HG03025 (cell line): ENCODE data around the gene FKBP1B.

ENCODE experiments used
- ATAC-seq: cut with Tn5 transposase; IDR thresholded peaks from one replicate; pipeline ENCODE4 v1.9.1; 2021; ENCODE audit warnings: mild to moderate bottlenecking, moderate library complexity; ENCODE audit not compliant: unreplicated experiment, low FRiP score

FKBP1B gene

DNA sequence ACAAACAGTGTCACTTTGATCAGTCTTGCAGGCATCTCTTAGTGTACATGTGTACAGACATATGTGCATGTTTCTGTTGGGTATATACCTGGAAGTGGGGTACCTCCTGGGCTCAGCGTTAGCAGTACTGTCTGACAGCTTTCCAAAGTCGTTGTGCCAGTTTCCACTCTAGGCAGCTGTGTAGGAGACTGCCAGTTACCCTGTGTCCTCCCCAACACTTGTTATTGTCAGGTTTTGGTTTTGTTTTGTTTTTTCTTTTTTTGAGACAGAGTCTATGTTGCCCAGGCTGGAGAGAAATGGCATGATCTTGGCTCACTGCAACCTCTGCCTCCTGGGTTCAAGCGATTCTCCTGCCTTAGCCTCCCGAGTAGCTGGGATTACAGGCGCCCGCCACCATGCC, 6.2 kb downstream of the FKBP1B start:
- ATAC-seq, result no peak

DNA sequence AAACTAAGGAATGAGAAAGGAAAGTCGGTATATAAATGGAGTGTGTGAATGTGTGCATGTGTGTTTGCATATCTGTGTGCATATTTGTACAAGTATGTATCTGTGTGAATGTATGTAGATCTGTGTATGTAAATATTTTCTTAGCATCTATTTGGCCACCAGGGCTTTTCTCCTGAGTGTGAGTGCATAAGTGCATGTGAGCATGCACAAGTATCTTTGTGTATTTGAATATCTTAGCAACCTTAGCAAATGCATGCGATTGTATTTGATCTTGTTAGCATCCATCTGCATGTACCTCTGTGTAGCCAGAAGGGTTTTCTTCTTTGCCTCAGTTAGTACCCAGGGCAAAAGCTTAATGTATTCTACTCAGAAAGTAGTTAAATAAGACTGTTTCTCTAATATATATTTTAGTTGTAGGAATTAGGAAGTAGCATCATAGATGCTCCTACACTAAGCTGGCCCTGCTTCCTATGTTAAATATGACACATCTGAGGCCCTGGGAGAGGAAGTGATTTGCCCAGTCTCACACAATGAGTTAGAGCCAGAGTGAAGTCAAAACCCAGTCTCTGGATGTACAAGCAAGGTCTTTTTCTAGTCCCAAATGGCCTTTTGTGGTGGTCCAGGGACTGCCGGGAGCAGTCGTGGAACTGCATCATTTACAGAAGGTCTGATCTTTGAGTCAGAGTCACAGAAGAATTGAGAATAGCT, 9.2 kb downstream of the FKBP1B start:
- ATAC-seq, result no peak

- no peak for ATAC-seq
These were observed 15.8 kb downstream of the FKBP1B start for GRCh38 chr2:24065341-24065740.

GRCh38 chr2:24072259-24072658, 22.7 kb downstream of the FKBP1B start:
- ATAC-seq, result no peak

GRCh38 chr2:24073816-24074215, 24.3 kb downstream of the FKBP1B start:
- ATAC-seq, result no peak

- ATAC-seq, result no peak
These were observed 25.7 kb downstream of the FKBP1B start for GRCh38 chr2:24075259-24075658.

DNA sequence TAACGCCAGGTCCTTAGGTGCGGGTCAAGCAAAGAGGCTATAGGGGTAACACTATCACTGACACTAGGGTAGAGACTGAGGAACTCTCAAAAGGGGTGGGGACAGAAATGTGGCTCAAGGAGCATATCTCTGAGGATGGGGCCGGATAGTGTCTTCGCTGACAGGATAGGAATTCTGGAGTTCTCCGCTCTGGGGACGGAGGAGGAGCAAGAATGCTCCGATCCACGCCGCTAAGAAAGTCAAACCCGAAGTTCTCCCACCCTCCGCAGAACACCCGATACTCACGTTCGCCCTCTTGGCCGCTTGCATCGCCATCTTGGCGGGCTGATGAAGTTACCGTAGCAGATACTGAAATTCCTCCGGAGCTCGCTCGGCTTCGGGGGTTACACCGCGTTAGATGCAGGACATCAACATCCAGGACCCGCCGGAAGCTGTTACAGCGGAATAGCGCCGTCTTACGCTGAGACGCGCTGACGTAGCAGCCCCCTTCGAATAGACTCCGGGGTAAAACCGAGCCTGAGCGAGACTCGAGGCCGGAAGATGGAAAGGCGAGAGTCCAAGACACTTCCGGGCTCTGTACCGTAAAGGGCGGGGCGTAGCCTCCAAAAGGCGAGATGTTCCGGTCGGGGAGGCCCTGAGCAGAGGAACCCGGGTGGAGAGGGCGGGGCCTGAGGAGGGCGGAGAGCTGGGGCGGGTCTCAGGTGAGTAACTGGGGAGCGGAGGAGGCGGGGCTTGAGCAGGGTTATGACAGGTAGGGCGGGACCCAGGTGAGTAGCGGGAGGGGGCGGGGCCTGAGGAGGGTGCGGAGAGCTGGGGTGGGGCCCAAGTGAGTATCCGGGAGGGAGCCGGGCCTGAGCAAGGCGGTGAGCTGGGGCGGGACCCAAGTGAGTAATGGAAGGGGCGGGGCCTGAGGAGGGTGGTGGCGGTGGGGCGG, 26.6 kb downstream of the FKBP1B start, which contains the start of gene SF3B6:
SF3B6 (minus strand) TSS at position 412 of the 934 bp plus-strand sequence; CDS start at position 315, 97 bp downstream.
- peak; percentile 89 for ATAC-seq

DNA sequence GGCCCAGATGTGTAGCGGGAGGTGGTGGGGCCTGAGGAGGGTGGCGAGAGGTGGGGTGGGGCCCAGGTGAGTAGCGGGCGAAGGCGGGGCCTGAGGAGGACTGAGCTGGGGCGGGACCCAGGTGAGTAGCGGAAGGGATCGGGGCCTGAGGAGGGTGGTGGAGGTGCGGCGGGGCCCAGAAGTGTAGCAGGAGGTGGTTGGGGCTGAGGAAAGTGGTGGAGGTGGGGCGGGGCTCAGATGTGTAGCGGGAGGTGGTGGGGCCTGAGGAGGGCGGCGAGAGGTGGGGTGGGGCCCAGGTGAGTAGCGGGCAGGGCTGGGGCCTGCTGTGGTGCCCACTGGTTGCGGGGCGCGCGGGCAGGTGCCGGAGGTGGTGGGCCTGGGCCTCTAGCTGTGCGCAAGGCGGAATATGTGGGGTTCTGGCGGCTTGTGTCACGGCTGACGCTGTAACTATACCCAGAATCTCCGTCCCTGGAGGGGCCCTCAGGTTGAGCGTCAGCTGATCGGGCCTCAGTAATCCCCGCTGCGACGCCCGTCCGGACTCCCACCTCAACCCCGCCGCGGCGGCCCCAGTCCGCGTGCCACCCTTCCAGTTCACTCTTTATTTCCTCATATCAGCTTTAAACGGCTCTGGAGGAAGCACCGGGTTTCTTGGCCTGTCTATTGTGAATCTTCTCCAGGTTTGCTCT, 27.5 kb downstream of the FKBP1B start:
- ATAC-seq, result peak; percentile 11

GRCh38 chr2:24077535-24077877, 28.0 kb downstream of the FKBP1B start:
- ATAC-seq, result no peak

DNA sequence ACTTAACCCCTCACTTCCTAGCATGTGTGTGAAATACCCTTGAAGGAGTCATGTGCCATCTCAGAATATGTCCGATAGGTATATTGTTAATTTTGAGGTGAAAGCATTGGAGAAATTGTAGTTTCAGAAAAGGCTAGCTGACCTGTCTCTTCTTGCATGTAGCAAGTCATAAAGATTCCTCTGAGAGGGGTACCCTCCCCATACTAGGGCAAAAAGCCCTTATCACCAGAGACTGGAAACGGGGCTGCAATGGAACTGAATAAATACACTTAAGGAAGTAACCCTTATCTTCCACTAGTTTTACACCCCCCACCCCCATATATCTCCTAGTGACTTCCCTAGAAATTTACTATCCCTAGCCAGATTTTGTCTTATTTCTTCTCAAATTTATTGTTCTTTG, 28.3 kb downstream of the FKBP1B start:
- ATAC-seq, result no peak

DNA sequence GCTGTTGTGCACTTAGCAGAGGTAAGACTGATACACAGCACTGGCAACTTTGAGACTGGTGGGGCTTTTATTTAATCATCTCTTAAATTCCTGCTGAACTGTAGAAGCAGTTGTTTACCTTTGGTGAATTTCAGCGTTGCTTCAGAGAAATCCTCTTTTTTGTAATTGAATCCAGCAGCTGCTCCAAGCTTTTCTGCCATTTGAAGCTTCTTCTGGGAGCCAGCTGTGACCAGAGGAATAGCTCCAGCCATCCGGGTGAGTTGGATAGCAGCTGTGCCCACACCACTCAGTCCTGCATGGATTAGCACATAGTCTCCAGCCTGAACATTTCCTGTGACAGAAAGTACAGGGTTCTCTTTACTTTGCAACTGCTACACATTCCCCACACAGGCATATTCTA, 31.2 kb downstream of the FKBP1B start:
- ATAC-seq, result no peak

GRCh38 chr2:24082787-24083566, 33.4 kb downstream of the FKBP1B start:
- no peak for ATAC-seq

DNA sequence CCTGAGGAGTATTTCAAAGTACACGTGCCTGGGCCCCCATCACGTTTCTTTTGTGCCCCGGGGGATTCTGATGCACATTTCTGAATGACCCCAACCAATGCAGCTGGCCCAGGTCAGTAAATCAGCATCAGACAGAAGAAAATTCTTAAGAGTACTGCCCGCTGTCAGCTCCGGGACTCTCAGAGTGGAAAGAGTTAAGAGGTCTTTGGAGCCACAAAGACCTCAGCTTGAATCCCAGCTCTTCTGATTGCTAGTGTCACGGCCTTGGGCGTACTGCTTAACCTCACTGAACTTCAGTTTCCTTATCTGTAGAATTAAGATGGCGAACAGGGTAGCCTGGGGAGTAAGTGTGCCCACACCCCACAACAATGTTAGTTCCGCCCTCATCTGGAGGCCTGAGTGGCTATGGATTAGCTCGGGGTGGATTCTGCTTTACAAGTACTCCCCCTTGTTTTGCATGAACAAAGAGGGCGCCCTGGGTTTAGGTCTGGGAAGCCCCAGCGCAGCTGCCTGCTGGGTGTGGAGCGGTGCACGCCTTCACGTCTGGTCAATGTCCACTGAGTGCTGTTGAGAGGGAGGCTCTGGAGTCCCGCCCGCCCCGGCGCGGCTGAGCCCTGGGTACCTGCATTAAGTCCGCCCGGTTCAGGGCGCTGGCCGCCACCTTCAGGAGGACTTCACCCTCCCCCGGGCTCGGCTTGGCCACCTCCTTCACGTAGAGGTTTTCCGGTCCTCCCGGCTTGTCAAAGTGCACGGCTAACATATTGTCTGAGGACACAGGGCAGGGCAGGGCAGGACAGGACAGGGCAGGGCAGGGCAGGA, 34.2 kb downstream of the FKBP1B start:
- peak; percentile 62 for ATAC-seq

- ATAC-seq, result peak; percentile 76
These were observed 35.1 kb downstream of the FKBP1B start, which contains the start of gene TP53I3 for GRCh38 chr2:24084386-24085199. TP53I3 (minus strand) TSS chr2:24084834; CDS start chr2:24084326, 508 bp downstream.

- ATAC-seq, result no peak
These were observed 35.6 kb downstream of the FKBP1B start for GRCh38 chr2:24085200-24085489.

DNA sequence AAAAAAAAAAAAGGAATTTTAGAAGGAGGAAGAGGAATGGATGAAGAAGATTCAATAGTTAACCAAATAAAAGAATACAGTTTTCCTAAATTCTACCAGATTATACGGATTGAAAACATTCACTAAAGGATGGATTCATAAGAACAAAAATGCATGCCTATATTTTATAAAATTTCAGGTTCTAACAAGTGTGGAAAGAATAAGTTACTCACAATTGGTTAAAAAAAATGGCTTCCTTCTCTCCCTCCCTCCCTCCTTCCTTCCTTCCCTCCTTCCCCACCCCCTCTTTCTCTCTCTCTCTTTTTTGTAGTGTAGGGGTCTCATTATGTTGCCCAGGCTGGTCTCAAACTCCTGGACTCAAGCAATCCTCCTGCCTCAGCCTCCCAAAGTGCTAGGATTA, 36.7 kb downstream of the FKBP1B start:
- ATAC-seq, result no peak

DNA sequence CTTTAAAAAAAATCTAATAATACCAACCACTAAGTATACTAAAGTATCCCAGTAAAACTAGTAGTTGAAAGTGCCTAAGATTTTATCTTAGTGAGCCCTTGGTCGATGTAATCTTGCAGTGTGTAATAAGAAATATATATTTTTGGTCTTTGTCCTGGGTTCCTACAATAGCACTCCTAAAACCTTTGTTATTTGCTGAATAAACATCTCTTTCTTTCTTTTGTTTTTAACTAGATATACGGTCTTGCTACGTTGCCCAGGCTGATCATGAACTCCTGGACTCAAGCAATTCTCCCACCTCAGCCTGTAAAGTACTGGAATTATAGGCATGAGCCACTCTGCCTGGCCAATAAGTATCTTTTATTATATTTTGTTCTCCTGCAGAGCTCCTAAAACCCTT, 37.5 kb downstream of the FKBP1B start:
- no peak for ATAC-seq

- no peak for ATAC-seq
These were observed 39.3 kb downstream of the FKBP1B start for GRCh38 chr2:24088821-24089359.
